Cardiac muscle cell (in vitro differentiated cells and primary cell): ENCODE data around the gene TARP. TPM values are rescaled to one million over a fixed set of nuclear protein-coding genes. Genes with fewer than 3 reads are reported as not detected.

Source experiments
- DNase-seq, 2 donors: peaks; one replicate each; pipeline versions ENCODE4 v3.0.0 to v3.0.0-alpha.2; 2010 to 2017; ENCODE audit warnings: low read depth in 1 of 2, low spot score in 1 of 2
- H3K27ac ChIP-seq: fragments of 200-600 bp; sonication (generic); 2 replicates; pipeline ENCODE4 v1.5.1; 2016
- H3K27me3 ChIP-seq: fragments of 200-600 bp; sonication (generic); 2 replicates; pipeline ENCODE4 v1.6.0; 2016; ENCODE audit warnings: control low read depth
- H3K36me3 ChIP-seq: fragments of 200-600 bp; sonication (generic); 2 replicates; pipeline ENCODE4 v1.5.1; 2016; ENCODE audit warnings: control low read depth
- H3K4me1 ChIP-seq: fragments of 200-600 bp; sonication (generic); 2 replicates; pipeline ENCODE4 v1.8.1; 2017; ENCODE audit warnings: low read depth, mild to moderate bottlenecking, mixed run types
- H3K4me3 ChIP-seq: fragments of 200-600 bp; sonication (generic); 2 replicates; pipeline ENCODE4 v1.5.1; 2016; ENCODE audit warnings: mild to moderate bottlenecking
- H3K9me3 ChIP-seq: fragments of 200-600 bp; sonication (generic); 2 replicates; pipeline ENCODE4 v1.5.1; 2017; ENCODE audit warnings: low read depth, mild to moderate bottlenecking, control low read depth
- CTCF ChIP-seq: IDR thresholded peaks from 2 replicates; pipeline ENCODE4 v1.5.1; 2012; ENCODE audit warnings: low read depth, mild to moderate bottlenecking, low read length
- polyA plus RNA-seq: library from polyadenylated mRNA; unstranded; fragments of >200 nt; fragmentation: Nextera tagmentation; extraction: Ambion mirVana; gene quantifications from 2 replicates; pipeline ENCODE4 v1.2.1, GENCODE V29; 2016
- total RNA-seq: library from RNA; depleted of rRNA; stranded (reverse); fragments of >200 nt; gene quantifications from 2 replicates; pipeline ENCODE4 v1.2.3, GENCODE V29; 2016

Gene TARP

GRCh38 chr7:38211940-38212339 lies 61.5 kb downstream of the TARP start:
- TF ChIP-seq CTCF: no peak
- H3K9me3 ChIP-seq: no peaks in the 10 kb centered on the region
- no peak overlapping the region for H3K27ac ChIP-seq
- peaks cover 8% of the 10 kb centered on the region for H3K36me3 ChIP-seq
- no peak overlapping the region for H3K4me3 ChIP-seq
- H3K4me1 ChIP-seq: no peaks in the 10 kb centered on the region
- DNase-seq: peak in 1 of 2 donors; percentile 54
- no peaks in the 10 kb centered on the region for H3K27me3 ChIP-seq

GRCh38 chr7:38211486-38211885 lies 62.0 kb downstream of the TARP start:
- H3K4me1 ChIP-seq: no peaks in the 10 kb centered on the region

More at GRCh38 chr7:38211486-38211885, 62.0 kb downstream of the TARP start:
- H3K27me3 ChIP-seq: no peaks in the 10 kb centered on the region
- no peak for DNase-seq
- no peak overlapping the region for H3K4me3 ChIP-seq
- H3K27ac ChIP-seq: no peak overlapping the region
- H3K36me3 ChIP-seq: peaks cover 7% of the 10 kb centered on the region
- no peaks in the 10 kb centered on the region for H3K9me3 ChIP-seq
- no peak for TF ChIP-seq CTCF

Other genes starting within 250 kb of the TARP start
- 55.4 and 72.2 TPM in 2 replicates for gene STARD3NL, start 95.4 kb downstream of the TARP start, total RNA-seq
- gene STARD3NL, start 95.4 kb downstream of the TARP start, polyA plus RNA-seq: 95.3 and 111 TPM in 2 replicates